A673 (cell line): Measurements from ENCODE around the gene TAS1R1.

ENCODE experiments used
- CTCF ChIP-seq: fragments of 300-800, 200-600 bp; sonication (generic); conservative IDR thresholded peaks from 2 replicates; pipeline ENCODE4 v1.5.1; 2017; ENCODE audit warnings: low read depth, mild to moderate bottlenecking, antibody characterized with exemption, low read length, moderate library complexity, mixed read lengths
- EZH2 ChIP-seq: fragments of 200-600 bp; sonication (generic); IDR thresholded peaks from 2 replicates; pipeline ENCODE4 v1.6.1; 2017; ENCODE audit warnings: borderline replicate concordance, low read depth, mild to moderate bottlenecking, mixed read lengths, antibody characterized with exemption, low read length; ENCODE audit not compliant: poor library complexity, severe bottlenecking

GRCh38 chr1:6591644-6592043 lies 36.5 kb downstream of the TAS1R1 start:
- TF ChIP-seq CTCF = no peak
- no peak for TF ChIP-seq EZH2
